ENCODE measurements around the gene PPARD. TPM values are rescaled to one million over a fixed set of nuclear protein-coding genes. Genes with fewer than 3 reads are reported as not detected.
A peak's percentile ranks its signal among the peaks of the same experiment; 100 is the strongest.

PPARD gene
- total and polyA plus RNA-seq, 11 donors: 10.0 to 23.8 (median 13.8) TPM

DNA sequence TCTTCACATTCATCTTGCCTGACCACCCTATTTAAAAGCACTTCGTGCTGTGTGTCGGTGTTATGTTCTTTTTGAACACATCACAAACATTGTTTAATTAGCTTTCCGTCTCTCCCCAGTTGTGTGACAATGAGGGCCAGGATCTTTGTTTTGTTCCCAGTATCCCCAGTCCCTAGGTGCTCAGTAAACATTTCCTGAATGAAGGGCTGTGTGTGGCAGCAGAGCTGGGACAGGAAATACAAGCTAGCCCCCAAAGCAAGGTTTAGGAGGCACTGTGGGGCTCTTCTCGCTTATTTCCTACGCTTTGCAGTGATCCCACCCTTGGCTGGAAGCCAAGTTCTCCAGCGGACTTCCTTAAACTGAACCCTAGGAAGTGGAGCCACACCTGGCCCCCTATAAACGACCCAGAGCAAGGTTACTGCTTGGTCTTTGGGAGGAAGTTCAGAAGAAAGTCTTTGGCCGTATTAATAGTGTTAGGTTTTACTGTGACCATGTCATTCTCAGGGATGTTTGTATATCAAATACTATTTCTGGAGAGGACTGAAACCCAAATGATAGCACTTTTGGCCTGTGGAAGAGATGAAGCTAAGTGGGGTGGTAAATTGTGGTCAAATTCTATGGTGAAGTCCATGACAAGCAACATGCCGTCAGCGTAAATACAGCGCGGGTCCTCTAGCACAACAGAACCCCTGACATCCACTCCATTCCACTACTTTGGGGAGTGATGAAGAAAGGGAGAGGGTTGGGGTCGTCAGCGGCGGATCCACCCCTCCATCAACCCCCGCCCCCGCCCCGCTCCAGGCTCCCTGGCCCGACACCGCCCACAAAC lies 109.2 kb downstream of the PPARD start:
- intact Hi-C loops (cut with DNase I): loop anchor here in 5 of 10 donors (2.0 to 5.0 kb wide), 3 partner anchors 109 to 155 kb away; partner anchors contain the start of genes DEF6 (in 4 of the 5) and PPARD (in 1 of the 5)
- Histone ChIP-seq H3K4me3 (peak overlapping the region in 10 of 12 donors; percentile 45 to 88 (median 68)), H3K27ac (peak overlapping the region in 10 of 12 donors; percentile 34 to 83 (median 72)), H3K4me1 (peaks cover 2 to 38% (median 25%) of the 10 kb centered on the region in 12 donors), H3K27me3 (no peaks in the 10 kb centered on the region), H3K36me3 (peaks cover 0 to 6% (median 0%) of the 10 kb centered on the region in 9 donors), H3K9me3 (peaks cover 0 to 4% (median 0%) of the 10 kb centered on the region in 12 donors)
- peak in 1 of 4 donors; percentile 7 for ATAC-seq
- DNase-seq: no peak
- TF ChIP-seq POLR2A (IDR thresholded peaks at IDR 0.05): no peak
- TF ChIP-seq, protein P1, sequence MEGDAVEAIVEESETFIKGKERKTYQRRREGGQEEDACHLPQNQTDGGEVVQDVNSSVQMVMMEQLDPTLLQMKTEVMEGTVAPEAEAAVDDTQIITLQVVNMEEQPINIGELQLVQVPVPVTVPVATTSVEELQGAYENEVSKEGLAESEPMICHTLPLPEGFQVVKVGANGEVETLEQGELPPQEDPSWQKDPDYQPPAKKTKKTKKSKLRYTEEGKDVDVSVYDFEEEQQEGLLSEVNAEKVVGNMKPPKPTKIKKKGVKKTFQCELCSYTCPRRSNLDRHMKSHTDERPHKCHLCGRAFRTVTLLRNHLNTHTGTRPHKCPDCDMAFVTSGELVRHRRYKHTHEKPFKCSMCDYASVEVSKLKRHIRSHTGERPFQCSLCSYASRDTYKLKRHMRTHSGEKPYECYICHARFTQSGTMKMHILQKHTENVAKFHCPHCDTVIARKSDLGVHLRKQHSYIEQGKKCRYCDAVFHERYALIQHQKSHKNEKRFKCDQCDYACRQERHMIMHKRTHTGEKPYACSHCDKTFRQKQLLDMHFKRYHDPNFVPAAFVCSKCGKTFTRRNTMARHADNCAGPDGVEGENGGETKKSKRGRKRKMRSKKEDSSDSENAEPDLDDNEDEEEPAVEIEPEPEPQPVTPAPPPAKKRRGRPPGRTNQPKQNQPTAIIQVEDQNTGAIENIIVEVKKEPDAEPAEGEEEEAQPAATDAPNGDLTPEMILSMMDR (IDR thresholded peaks at IDR 0.05): no peak
- 13 to 17% (median 16%) methylated on average over 18 to 20 of the region's 20 CpGs for WGBS, 4 donors

DNA sequence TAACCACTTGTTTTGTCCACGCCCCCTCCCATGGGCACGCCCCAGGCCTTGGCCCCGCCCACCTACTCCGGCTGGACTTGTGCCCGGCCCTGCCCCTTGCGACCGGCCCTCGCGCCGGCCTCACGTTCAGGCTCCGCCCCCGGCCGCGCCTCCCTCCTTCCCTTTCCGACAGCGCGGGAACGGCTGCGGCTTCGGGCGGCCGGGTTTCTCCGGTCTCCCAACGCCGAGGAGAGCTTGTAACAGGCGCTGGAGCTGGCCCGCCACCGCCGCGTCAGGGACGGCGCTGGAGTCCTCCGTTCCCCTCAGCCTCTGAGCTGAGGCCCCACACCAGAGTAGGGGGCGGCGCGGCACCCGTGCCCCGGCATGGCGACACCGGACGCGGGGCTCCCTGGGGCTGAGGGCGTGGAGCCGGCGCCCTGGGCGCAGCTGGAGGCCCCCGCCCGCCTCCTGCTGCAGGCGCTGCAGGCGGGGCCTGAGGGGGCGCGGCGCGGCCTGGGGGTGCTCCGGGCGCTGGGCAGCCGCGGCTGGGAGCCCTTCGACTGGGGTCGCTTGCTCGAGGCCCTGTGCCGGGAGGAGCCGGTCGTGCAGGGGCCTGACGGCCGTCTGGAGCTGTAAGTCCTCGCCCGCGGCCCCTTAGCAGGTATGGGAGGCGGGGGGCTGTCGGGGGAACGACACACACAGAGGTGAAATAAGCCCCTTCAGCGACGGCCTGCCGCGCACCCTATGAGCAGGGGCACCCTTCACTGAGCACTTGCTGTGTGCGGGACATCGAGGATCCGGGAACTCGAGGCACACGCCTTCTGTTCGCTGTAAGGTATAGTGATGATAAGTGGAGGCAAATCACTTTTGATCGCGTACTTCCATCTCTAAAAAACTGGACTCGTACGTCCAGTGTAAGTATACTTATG lies 110.1 kb downstream of the PPARD start, which contains the start of gene FANCE:
FANCE (plus strand) TSS at position 156 of the 908 bp plus-strand sequence; CDS start at position 364, 208 bp downstream.
- H3K9me3 ChIP-seq: no peaks in the 10 kb centered on the region
- peak in 1 of 2 donors; percentile 48 for TF ChIP-seq POLR2A (IDR thresholded peaks at IDR 0.05)
- TF ChIP-seq, protein P1 (IDR thresholded peaks at IDR 0.05): peak in 2 of 12 donors; percentile 5 to 9
- intact Hi-C loops (cut with DNase I): loop anchor here in 2 of 10 donors (5.0 kb wide), 1 partner anchor 155 kb away; the partner anchor contains the start of gene DEF6 (in 2 of the 2)
- peaks cover 0 to 6% (median 0%) of the 10 kb centered on the region in 9 donors for H3K36me3 ChIP-seq
- ATAC-seq (peak; percentile 89 to 96 (median 96)), DNase-seq (peak; percentile 94 to 98 (median 95))
- H3K27me3 ChIP-seq: no peaks in the 10 kb centered on the region
- H3K4me1 ChIP-seq: peaks cover 2 to 38% (median 25%) of the 10 kb centered on the region in 12 donors
- 1% methylated on average over 41 to 87 of the region's 87 CpGs for WGBS, 4 donors
- peak within 1 kb of the TSS in 11 of 12 donors; percentile 67 to 84 (median 77) for H3K27ac ChIP-seq
- peak within 1 kb of the TSS; percentile 45 to 88 (median 68) for H3K4me3 ChIP-seq

DNA sequence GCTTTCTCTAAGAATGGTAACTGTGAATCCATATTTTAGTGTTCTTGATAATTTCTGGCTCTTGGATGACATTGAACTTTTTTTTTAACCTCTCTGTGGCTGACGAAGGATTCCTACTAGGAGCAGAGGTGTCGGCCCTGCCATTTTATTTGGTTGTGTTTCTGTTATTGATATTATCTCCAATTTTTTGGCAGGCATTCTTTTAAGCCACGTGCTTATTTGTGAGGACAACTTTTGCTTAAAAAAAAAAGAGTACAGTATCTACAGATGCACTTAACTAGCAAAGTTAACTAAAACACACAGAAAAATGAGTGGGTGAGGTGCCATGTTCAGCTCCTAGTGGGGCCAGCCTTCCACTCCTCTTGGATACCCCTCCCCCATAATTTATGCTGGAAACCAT lies 110.9 kb downstream of the PPARD start:
- Histone ChIP-seq H3K27ac (peak overlapping the region in 4 of 12 donors; percentile 77 to 84 (median 82)), H3K9me3 (no peaks in the 10 kb centered on the region), H3K27me3 (no peaks in the 10 kb centered on the region), H3K36me3 (peaks cover 0 to 12% (median 2%) of the 10 kb centered on the region in 9 donors), H3K4me1 (peaks cover 2 to 38% (median 25%) of the 10 kb centered on the region in 12 donors), H3K4me3 (peak overlapping the region in 9 of 12 donors; percentile 62 to 88 (median 69))
- WGBS, 4 donors: 11 to 22% (median 14%) methylated on average over 3 of the region's 3 CpGs
- intact Hi-C loops (cut with DNase I): loop anchor here in 2 of 10 donors (5.0 kb wide), 1 partner anchor 156 kb away; the partner anchor contains the start of gene DEF6 (in 2 of the 2)
- ATAC-seq (no peak), DNase-seq (no peak)
- no peak for TF ChIP-seq POLR2A (IDR thresholded peaks at IDR 0.05)
- TF ChIP-seq, protein P1 (IDR thresholded peaks at IDR 0.05): no peak
